ENCODE data around the gene ARL4C.

The ARL4C gene

GRCh38 chr2:234500394-234501006 is 3.6 kb upstream of the ARL4C start:
- DNase-seq (ENCODE audit: low spot score), result peak; percentile 43

GRCh38 chr2:234497594-234498235 is 834 bp upstream of the ARL4C start:
- no peak for DNase-seq (ENCODE audit: low spot score)

- peak; percentile 67 for DNase-seq (ENCODE audit: low spot score)
Observed at GRCh38 chr2:234496055-234496834, 636 bp downstream of the ARL4C start.

- DNase-seq (ENCODE audit: low spot score), result no peak
Observed at GRCh38 chr2:234495251-234496054, 1.4 kb downstream of the ARL4C start.

GRCh38 chr2:234494361-234495250 is 2.3 kb downstream of the ARL4C start:
- DNase-seq (ENCODE audit: low spot score), result no peak

GRCh38 chr2:234493796-234494195 is 3.1 kb downstream of the ARL4C start:
- no peak for DNase-seq (ENCODE audit: low spot score)

GRCh38 chr2:234492717-234493485 is 4.0 kb downstream of the ARL4C start:
- DNase-seq (ENCODE audit: low spot score), result no peak

- no peak for DNase-seq (ENCODE audit: low spot score)
Observed at GRCh38 chr2:234491897-234492296, 5.0 kb downstream of the ARL4C start.

- no peak for DNase-seq (ENCODE audit: low spot score)
Observed at GRCh38 chr2:234491281-234491680, 5.6 kb downstream of the ARL4C start.

- DNase-seq (ENCODE audit: low spot score), result no peak
Observed at GRCh38 chr2:234490271-234491091, 6.4 kb downstream of the ARL4C start.

GRCh38 chr2:234488913-234489451 is 7.9 kb downstream of the ARL4C start:
- no peak for DNase-seq (ENCODE audit: low spot score)

GRCh38 chr2:234488486-234488885 is 8.4 kb downstream of the ARL4C start:
- DNase-seq (ENCODE audit: low spot score), result no peak

GRCh38 chr2:234487356-234487755 is 9.5 kb downstream of the ARL4C start:
- no peak for DNase-seq (ENCODE audit: low spot score)

GRCh38 chr2:234483568-234484251 is 13.2 kb downstream of the ARL4C start:
- DNase-seq (ENCODE audit: low spot score), result no peak

GRCh38 chr2:234481301-234481700 is 15.6 kb downstream of the ARL4C start:
- no peak for DNase-seq (ENCODE audit: low spot score)

GRCh38 chr2:234480337-234480736 is 16.5 kb downstream of the ARL4C start:
- DNase-seq (ENCODE audit: low spot score), result no peak

- DNase-seq (ENCODE audit: low spot score), result no peak
Observed at GRCh38 chr2:234479465-234479864, 17.4 kb downstream of the ARL4C start.

- DNase-seq (ENCODE audit: low spot score), result no peak
Observed at GRCh38 chr2:234478121-234478858, 18.6 kb downstream of the ARL4C start.
